GM19193 (cell line): ENCODE results near the gene NCOA3.

Experiments used
- POLR2A ChIP-seq: IDR thresholded peaks from 4 replicates; pipeline ENCODE4 v1.6.1; 2011; ENCODE audit not compliant: insufficient read depth, insufficient read length; ENCODE audit errors: extremely low read depth

The NCOA3 gene

GRCh38 chr20:47694021-47694818 lies 192.5 kb downstream of the NCOA3 start:
- no peak for TF ChIP-seq POLR2A

DNA sequence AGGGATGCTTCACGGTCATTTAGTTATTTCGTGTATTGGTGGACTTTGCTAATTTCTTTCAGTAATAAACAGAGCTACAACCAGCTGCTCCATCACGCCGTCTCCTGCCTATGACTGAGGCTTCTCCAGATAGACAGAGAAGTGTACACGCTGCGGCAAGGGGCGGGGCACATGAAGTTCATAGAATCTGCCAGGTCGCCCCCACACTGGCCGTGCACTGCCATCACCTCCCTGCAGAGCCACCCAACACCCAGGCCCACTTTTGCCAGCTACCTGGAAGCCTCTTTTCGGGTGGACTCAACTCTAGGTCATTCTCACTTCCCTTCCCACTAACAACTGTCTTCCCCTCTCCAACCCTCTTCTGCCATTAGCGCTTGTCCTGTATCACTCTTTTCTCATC lies 195.2 kb downstream of the NCOA3 start:
- TF ChIP-seq POLR2A = no peak

GRCh38 chr20:47698142-47698541 lies 196.5 kb downstream of the NCOA3 start:
- TF ChIP-seq POLR2A = no peak

GRCh38 chr20:47699818-47700217 lies 198.1 kb downstream of the NCOA3 start:
- TF ChIP-seq POLR2A = no peak

GRCh38 chr20:47700327-47700726 lies 198.6 kb downstream of the NCOA3 start:
- TF ChIP-seq POLR2A = no peak

GRCh38 chr20:47701612-47702011 lies 199.9 kb downstream of the NCOA3 start:
- no peak for TF ChIP-seq POLR2A

DNA sequence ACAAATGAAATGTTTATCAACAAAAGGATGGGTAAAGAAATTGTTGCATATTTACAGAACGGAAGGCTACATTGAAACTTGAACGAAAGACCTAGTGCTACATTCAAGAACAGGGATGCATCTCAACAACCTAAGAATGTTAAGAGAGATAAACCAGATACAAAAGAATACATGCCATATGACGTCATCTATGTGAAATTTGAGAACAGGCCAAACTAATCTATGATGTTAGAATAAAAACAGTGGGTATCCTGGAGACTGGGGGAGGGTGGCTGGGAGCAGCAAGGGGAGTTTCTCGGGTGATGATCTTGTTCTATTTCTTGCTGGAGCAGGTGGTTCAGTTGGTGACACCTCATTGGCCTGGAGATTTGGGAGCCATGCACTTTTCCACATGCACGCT lies 202.1 kb downstream of the NCOA3 start:
- no peak for TF ChIP-seq POLR2A

GRCh38 chr20:47704746-47705496 lies 203.2 kb downstream of the NCOA3 start:
- no peak for TF ChIP-seq POLR2A

DNA sequence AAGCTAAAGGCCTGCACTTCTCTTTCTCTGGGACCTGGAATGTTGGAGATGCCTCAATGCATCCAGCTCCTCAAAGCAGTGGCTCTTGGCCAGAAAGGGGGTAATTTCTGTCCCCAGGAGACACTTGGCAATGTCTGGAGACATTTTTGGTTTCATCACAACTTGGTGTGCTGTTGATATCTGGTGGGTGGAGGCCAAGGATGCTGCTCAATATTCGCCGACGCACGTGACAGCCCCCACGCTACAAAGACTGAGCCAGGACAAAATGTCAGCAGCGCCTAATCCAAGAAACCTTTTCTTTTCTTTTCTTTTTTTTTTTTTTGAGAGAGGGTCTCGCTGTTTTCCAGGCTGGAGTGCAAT lies 203.8 kb downstream of the NCOA3 start:
- no peak for TF ChIP-seq POLR2A

GRCh38 chr20:47706345-47706744 lies 204.7 kb downstream of the NCOA3 start:
- TF ChIP-seq POLR2A = no peak
